SK-N-SH (cell line): Measurements from ENCODE around the gene TANGO6.

ENCODE experiments used
- ELF1 ChIP-seq: IDR thresholded peaks from 2 replicates; pipeline ENCODE4 v1.4.0; 2012
- EZH2phosphoT487 ChIP-seq: fragments of 200-600 bp; sonication (generic); IDR thresholded peaks from 2 replicates; pipeline ENCODE4 v1.6.1; 2017; ENCODE audit warnings: low read depth, mixed run types, mild to moderate bottlenecking, antibody characterized with exemption, moderate library complexity, borderline replicate concordance
- POLR2AphosphoS5 ChIP-seq: IDR thresholded peaks from 2 replicates; pipeline ENCODE4 v1.6.1; 2012; ENCODE audit warnings: low read depth, low read length
- SMC3 ChIP-seq: IDR thresholded peaks from 2 replicates; pipeline ENCODE4 v1.6.1; 2012; ENCODE audit warnings: low read depth, low read length, improper control_type of control experiment
- TAF1 ChIP-seq: IDR thresholded peaks from 2 replicates; pipeline ENCODE4 v1.6.1; 2012; ENCODE audit warnings: low read depth, mild to moderate bottlenecking, low read length, moderate library complexity, borderline replicate concordance
- TCF12 ChIP-seq: IDR thresholded peaks from 2 replicates; pipeline ENCODE4 v1.4.0; 2012
- TF ChIP-seq, protein P1 (sequence below): fragments of 200-600 bp; sonication (generic); IDR thresholded peaks from 2 replicates; pipeline ENCODE4 v1.6.1; 2017; ENCODE audit warnings: antibody characterized with exemption, mild to moderate bottlenecking, moderate library complexity
- TF ChIP-seq, protein P2 (sequence below): IDR thresholded peaks from 2 replicates; pipeline ENCODE4 v1.6.1; 2012; ENCODE audit warnings: mild to moderate bottlenecking, low read depth, low read length, moderate library complexity
- TF ChIP-seq, protein P3 (sequence below): fragments of 150-350 bp; IDR thresholded peaks from 2 replicates; pipeline ENCODE4 v1.6.1; 2017; ENCODE audit warnings: antibody characterized with exemption, low read length, low read depth, borderline replicate concordance

DNA sequence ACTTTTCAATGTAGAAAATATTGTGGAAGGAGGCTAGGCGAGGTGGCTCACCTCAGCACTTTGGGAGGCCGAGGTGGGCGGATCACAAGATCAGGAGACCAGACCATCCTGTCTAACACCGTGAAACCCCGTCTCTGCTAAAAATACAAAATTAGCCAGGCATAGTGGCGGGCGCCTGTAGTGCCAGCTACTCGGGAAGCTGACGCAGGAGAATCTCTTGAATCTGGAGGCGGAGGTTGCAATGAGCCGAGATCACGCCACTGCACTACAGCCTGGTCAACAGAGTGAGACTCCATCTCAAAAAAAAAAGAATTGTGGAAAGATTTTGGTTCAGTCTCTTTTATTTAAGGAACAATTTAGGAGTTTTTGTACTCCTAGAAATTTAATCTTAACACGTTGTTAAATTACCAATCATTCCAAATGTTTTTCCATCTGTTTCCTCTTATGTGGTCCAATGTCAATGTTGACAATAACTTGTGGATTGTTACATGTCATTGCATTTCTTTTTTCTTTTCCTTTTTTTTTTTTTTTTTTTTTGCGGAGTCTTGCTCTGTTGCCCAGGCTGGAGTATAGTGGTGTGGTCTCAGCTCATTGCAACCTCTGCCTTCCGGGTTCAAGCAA is 137.5 kb downstream of the TANGO6 start:
- TF ChIP-seq, protein P1, sequence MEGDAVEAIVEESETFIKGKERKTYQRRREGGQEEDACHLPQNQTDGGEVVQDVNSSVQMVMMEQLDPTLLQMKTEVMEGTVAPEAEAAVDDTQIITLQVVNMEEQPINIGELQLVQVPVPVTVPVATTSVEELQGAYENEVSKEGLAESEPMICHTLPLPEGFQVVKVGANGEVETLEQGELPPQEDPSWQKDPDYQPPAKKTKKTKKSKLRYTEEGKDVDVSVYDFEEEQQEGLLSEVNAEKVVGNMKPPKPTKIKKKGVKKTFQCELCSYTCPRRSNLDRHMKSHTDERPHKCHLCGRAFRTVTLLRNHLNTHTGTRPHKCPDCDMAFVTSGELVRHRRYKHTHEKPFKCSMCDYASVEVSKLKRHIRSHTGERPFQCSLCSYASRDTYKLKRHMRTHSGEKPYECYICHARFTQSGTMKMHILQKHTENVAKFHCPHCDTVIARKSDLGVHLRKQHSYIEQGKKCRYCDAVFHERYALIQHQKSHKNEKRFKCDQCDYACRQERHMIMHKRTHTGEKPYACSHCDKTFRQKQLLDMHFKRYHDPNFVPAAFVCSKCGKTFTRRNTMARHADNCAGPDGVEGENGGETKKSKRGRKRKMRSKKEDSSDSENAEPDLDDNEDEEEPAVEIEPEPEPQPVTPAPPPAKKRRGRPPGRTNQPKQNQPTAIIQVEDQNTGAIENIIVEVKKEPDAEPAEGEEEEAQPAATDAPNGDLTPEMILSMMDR, result no peak
- TF ChIP-seq, protein P2, sequence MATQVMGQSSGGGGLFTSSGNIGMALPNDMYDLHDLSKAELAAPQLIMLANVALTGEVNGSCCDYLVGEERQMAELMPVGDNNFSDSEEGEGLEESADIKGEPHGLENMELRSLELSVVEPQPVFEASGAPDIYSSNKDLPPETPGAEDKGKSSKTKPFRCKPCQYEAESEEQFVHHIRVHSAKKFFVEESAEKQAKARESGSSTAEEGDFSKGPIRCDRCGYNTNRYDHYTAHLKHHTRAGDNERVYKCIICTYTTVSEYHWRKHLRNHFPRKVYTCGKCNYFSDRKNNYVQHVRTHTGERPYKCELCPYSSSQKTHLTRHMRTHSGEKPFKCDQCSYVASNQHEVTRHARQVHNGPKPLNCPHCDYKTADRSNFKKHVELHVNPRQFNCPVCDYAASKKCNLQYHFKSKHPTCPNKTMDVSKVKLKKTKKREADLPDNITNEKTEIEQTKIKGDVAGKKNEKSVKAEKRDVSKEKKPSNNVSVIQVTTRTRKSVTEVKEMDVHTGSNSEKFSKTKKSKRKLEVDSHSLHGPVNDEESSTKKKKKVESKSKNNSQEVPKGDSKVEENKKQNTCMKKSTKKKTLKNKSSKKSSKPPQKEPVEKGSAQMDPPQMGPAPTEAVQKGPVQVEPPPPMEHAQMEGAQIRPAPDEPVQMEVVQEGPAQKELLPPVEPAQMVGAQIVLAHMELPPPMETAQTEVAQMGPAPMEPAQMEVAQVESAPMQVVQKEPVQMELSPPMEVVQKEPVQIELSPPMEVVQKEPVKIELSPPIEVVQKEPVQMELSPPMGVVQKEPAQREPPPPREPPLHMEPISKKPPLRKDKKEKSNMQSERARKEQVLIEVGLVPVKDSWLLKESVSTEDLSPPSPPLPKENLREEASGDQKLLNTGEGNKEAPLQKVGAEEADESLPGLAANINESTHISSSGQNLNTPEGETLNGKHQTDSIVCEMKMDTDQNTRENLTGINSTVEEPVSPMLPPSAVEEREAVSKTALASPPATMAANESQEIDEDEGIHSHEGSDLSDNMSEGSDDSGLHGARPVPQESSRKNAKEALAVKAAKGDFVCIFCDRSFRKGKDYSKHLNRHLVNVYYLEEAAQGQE, result no peak
- TF ChIP-seq, protein P3, sequence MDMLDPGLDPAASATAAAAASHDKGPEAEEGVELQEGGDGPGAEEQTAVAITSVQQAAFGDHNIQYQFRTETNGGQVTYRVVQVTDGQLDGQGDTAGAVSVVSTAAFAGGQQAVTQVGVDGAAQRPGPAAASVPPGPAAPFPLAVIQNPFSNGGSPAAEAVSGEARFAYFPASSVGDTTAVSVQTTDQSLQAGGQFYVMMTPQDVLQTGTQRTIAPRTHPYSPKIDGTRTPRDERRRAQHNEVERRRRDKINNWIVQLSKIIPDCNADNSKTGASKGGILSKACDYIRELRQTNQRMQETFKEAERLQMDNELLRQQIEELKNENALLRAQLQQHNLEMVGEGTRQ, result no peak
- no peak for TF ChIP-seq POLR2AphosphoS5
- no peak for TF ChIP-seq TCF12
- TF ChIP-seq ELF1, result no peak
- TF ChIP-seq SMC3, result no peak
- no peak for TF ChIP-seq TAF1
- no peak for TF ChIP-seq EZH2phosphoT487
